Activated naive CD4-positive, alpha-beta T cell treated with anti-CD3 and anti-CD28 coated beads, Interleukin-2, amount 10 ng/mL, durations not matched to agents 7 days and 5 days (primary cell): ENCODE data around the gene TIMM10B.

Experiments used
- CTCF ChIA-PET: fragments of 350-600 bp; sonication (Branson Sonifier 250); formaldehyde crosslinking; loops from one replicate; lab custom pipeline; 2021; ENCODE audit warnings: antibody characterized with exemption; lab: Charles Lee
- DNase-seq: peaks from one replicate; pipeline ENCODE4 v3.0.0-alpha.2; 2020
- H3K27ac Mint-ChIP-seq: one replicate; pipeline ENCODE4 v1.8.0; 2021; ENCODE audit warnings: mild to moderate bottlenecking, moderate library complexity, mixed read lengths
- H3K27me3 Mint-ChIP-seq: one replicate; pipeline ENCODE4 v1.8.0; 2021; ENCODE audit warnings: mild to moderate bottlenecking, mixed read lengths
- H3K36me3 Mint-ChIP-seq: one replicate; pipeline ENCODE4 v1.8.0; 2021; ENCODE audit warnings: mixed read lengths
- H3K4me1 Mint-ChIP-seq: one replicate; pipeline ENCODE4 v1.8.0; 2021; ENCODE audit warnings: mixed read lengths
- H3K4me3 Mint-ChIP-seq: one replicate; pipeline ENCODE4 v1.8.0; 2021; ENCODE audit warnings: mild to moderate bottlenecking, moderate library complexity, mixed read lengths
- H3K9me3 Mint-ChIP-seq: one replicate; pipeline ENCODE4 v1.8.0; 2021; ENCODE audit warnings: mixed read lengths

Gene TIMM10B

DNA sequence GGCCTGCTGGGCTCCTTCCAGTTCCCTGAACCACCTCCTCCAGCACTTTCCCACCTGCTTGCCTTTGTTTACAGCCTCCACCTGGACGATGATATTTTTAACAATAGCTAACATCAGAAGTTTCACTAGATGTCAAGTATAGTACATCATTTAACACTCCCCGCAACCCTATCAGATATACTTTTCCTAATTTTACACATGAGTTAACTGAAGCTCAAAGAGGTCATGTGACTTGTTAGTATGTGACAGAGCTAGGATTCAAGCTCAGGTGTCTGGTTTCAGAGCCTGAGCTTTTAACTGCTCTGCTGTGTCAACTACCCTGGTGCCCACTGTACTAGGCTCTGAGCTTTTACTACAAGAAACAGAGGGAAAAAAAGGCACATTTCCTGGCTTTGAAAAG is 26.2 kb upstream of the TIMM10B start:
- H3K27me3 Mint-ChIP-seq, result no peaks in the 10 kb centered on the region
- H3K36me3 Mint-ChIP-seq, result no peaks in the 10 kb centered on the region
- H3K4me3 Mint-ChIP-seq, result no peak overlapping the region
- H3K4me1 Mint-ChIP-seq, result no peaks in the 10 kb centered on the region
- no peaks in the 10 kb centered on the region for H3K9me3 Mint-ChIP-seq
- no peak overlapping the region for H3K27ac Mint-ChIP-seq
- no peak for DNase-seq
- CTCF ChIA-PET, result interaction anchor here (1.1 to 3.2 kb wide), 5 partner anchors 9 to 76 kb away, joined by 3 to 15 read pairs (median 5); no protein-coding TSS in a partner anchor

DNA sequence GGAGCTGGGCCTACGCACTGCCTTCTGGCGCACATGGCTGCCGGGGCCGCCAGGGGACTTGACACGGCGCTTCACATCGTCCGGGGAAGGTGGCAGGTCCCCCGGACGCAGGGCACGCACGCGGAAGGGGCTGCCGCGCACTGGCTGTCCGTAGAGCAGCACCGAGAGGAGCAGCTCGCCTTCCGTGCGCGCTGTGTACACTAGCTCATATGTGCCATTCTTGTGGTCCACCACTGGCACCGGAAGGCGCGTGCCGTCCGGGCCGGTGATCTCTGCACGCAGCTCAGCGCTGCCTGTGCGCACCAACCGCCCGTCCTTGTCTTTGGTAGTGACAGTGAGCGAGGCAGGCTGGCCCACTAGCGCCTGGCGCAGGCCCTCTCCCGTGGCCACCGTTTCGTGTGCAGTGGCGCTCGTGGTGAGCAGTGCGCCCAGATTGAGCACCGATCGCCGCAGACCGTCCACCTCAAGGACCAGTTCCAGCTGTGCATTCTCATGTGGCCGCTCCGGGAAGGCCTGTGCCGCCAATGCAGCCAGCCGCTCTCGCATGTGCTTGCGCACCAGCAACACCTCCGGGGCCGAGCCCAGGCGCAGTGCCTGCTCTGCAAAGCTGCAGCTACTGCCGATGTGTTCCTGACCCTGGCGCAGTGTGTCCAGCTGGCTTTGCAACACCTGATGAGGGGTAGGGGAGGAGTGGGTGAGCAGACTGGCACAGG is 24.8 kb upstream of the TIMM10B start:
- Mint-ChIP-seq H3K36me3 (no peaks in the 10 kb centered on the region), H3K27me3 (no peaks in the 10 kb centered on the region), H3K4me1 (no peaks in the 10 kb centered on the region), H3K4me3 (no peak overlapping the region), H3K27ac (no peak overlapping the region), H3K9me3 (no peaks in the 10 kb centered on the region)
- CTCF ChIA-PET, result interaction anchor here (1.9 to 3.2 kb wide), 2 partner anchors 12 to 17 kb away, joined by 5 to 15 read pairs; no protein-coding TSS in a partner anchor
- no peak for DNase-seq

DNA sequence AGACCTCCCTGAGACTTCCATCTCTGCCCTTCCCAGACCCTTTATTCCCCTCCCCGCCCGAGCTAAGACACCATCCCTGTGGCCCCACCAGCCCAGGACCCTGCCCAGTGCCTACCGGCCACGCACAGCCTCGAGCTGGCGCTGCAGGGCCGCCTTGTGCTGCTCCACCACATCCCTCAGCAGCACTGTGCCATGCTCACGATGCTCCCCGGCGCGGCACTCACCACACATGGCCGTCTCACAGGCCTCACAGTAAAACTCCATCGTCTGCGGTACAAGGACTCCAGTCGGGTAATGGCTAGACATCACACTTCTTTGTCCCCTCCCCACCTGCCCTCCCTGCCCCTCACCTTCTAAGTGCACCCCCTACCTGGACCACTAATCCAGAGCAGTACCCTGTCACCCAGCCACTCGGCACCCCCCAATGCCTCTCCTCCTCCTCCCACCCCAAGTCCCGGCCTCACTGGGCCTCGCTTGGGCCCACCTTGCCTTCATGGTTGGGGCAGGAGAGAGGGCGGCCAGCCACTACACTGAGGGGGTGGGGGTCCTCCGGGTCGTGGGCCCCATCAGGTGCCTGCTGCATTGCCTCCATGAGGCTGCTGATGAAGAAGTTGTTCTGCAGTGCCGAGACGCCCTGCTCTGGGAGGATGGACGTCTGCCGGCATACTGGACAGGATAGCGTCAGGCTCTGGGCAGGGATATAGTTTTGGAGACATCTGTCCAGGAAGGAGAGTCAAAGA is 23.6 kb upstream of the TIMM10B start:
- no peaks in the 10 kb centered on the region for H3K27me3 Mint-ChIP-seq
- CTCF ChIA-PET, result no interaction called here
- H3K27ac Mint-ChIP-seq, result no peak overlapping the region
- H3K36me3 Mint-ChIP-seq, result no peaks in the 10 kb centered on the region
- H3K4me1 Mint-ChIP-seq, result no peaks in the 10 kb centered on the region
- no peak overlapping the region for H3K4me3 Mint-ChIP-seq
- DNase-seq, result no peak
- H3K9me3 Mint-ChIP-seq, result no peaks in the 10 kb centered on the region

DNA sequence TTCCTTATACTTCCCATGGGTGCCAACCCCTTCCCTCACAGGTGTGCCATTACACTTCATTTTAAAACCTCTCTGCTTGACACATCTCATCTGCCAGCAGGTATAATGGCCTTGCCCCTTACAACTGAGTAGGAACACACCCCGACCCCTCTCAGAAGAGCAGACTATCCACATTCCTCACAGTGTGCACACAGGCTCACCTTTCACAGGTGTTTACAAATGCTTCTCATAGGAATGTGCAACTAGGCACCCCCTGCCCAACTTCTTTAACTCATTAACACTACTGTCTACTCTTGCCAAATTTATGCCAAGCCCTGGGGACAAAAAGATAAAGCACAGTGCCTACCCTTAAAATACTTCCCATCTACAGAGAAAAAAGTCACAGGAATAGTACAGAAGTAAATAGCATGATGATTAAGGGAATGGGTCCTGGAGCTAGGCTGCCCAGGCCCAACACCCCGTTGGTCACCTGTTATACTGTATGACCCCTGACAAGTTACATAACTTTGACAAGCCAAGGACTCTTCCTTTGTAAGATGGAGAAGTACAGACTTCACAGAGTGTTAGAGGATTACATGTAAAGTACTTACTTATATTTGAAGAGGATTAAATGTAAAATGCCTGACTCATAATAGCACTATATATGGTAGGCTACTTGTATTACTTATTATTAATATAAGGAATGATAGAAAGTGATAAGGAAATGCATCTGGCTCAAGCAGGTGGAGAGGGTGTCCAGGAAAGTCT is 22.8 kb upstream of the TIMM10B start:
- Mint-ChIP-seq H3K27me3 (no peaks in the 10 kb centered on the region), H3K27ac (no peak overlapping the region), H3K36me3 (no peaks in the 10 kb centered on the region), H3K9me3 (no peaks in the 10 kb centered on the region), H3K4me3 (no peak overlapping the region), H3K4me1 (no peaks in the 10 kb centered on the region)
- CTCF ChIA-PET, result interaction anchor here (1.6 to 4.7 kb wide), 2 partner anchors 15 to 47 kb away, joined by 6 to 20 read pairs; no protein-coding TSS in a partner anchor
- no peak for DNase-seq

DNA sequence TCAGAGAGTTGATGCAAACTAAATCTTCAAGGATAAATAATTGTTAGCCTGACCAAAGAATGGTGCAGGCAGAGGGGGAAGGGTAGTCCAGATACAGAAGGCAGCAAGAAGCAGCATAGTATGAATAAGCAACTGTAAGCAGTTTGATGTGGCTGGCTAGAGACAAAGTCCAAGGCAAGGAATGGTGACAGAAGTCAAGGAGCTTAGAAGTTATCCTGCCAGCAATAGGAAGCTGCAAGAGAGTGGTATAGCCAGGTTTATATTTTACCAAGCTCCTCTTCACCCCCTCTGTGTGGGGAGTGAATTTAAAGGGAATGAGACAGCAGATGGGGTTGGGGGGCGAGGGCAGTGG is 22.2 kb upstream of the TIMM10B start:
- Mint-ChIP-seq H3K27ac (no peak overlapping the region), H3K4me1 (no peaks in the 10 kb centered on the region), H3K36me3 (no peaks in the 10 kb centered on the region), H3K27me3 (no peaks in the 10 kb centered on the region), H3K9me3 (no peaks in the 10 kb centered on the region), H3K4me3 (no peak overlapping the region)
- no peak for DNase-seq
- CTCF ChIA-PET, result interaction anchor here (1.6 to 4.7 kb wide), 2 partner anchors 16 to 46 kb away, joined by 6 to 20 read pairs; no protein-coding TSS in a partner anchor

DNA sequence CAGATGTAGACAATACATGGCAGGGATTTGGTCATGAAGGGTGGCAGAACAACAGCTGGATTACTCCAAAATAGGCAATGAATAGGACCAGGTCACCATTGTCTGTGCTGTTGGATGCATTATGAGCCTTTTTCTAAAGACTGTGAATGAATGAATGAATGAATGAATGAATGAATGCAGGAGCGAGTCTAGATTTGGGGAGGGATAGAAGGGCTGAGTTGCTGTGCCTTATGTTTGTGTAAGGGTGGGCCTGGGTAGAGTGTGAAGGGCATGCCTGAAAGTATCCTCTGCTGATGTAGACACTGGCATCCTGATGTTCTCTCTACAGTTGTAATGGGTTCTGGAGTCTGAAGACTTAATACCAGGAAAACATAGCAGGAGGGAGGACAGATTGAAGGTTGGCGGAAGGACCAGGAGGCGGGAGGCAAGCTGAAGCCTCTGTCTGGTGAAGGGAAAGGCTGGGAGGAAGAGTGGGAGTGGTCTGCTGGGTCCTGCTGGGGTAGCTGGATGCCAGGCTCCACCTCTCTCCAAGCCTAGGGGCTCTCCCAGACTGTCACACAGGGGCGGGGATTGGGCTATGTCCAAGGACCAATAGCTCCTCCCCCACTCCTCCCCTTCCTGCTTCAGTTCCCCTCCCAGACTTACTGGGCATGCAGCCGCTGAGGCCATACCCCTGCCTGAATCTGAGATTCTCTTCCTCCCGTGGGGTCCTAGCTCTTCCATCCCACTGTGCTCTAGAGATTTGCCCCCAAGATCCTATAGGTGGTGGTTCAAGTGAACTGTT is 12.4 kb upstream of the TIMM10B start:
- Mint-ChIP-seq H3K4me1 (peaks cover 16% of the 10 kb centered on the region), H3K36me3 (no peaks in the 10 kb centered on the region), H3K9me3 (no peaks in the 10 kb centered on the region), H3K4me3 (no peak overlapping the region), H3K27me3 (peaks cover 18% of the 10 kb centered on the region), H3K27ac (no peak overlapping the region)
- no peak for DNase-seq
- CTCF ChIA-PET, result interaction anchor here (1.0 to 1.6 kb wide), 5 partner anchors 8 to 90 kb away, joined by 3 to 7 read pairs (median 5); no protein-coding TSS in a partner anchor

DNA sequence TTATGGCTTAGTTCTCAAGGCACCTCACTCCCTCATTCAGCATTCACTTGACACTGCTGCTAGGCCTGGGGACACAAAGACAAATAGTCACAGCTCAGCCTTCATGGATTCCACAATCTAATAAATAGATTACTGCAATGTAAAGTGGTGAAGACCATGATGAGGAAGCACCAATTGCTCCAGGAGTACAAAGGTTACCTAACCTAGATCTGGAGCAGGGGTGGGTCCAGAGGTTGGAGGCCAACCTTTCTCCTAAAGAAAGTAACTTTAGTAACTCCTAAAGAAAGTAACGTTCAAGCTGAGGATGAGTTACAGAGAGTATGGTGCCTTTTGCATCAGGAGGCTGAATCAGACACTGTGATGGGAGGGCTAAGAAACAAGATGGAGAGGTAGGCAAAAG is 11.7 kb upstream of the TIMM10B start:
- Mint-ChIP-seq H3K27ac (no peak overlapping the region), H3K4me3 (no peak overlapping the region), H3K9me3 (no peaks in the 10 kb centered on the region), H3K36me3 (no peaks in the 10 kb centered on the region), H3K4me1 (peaks cover 20% of the 10 kb centered on the region), H3K27me3 (peaks cover 23% of the 10 kb centered on the region)
- CTCF ChIA-PET, result interaction anchor here (0.9 to 1.0 kb wide), 2 partner anchors 26 to 90 kb away, joined by 3 to 7 read pairs; no protein-coding TSS in a partner anchor
- no peak for DNase-seq

DNA sequence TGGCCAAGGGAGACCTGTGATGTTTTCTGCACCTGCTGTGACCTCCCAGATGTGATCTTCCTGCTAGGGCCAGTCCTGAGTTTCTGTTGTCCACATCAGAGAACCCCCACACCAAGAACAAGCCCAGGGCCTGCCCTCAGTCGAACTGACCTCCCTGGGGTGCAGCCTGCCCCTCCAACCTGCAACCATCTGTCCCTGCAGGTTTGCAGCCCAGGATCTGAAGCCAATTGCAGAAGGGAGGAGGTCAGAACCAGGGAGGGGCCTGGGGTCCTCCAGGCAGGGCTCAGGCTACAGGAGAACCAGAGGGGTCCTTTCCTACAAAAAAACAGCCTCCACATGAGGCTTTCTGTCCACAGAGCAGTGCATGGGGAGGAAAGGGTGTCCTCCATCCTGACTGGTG is 8.4 kb upstream of the TIMM10B start:
- H3K4me3 Mint-ChIP-seq, result peak overlapping the region; percentile 61
- peaks cover 20% of the 10 kb centered on the region for H3K4me1 Mint-ChIP-seq
- no peak overlapping the region for H3K27ac Mint-ChIP-seq
- CTCF ChIA-PET, result interaction anchor here (1.1 to 1.3 kb wide), 3 partner anchors 8 to 94 kb away, joined by 3 read pairs; partner anchors contain the start of genes ARFIP2 and TIMM10B
- no peaks in the 10 kb centered on the region for H3K9me3 Mint-ChIP-seq
- no peak for DNase-seq
- peaks cover 18% of the 10 kb centered on the region for H3K27me3 Mint-ChIP-seq
- H3K36me3 Mint-ChIP-seq, result peaks cover 12% of the 10 kb centered on the region

DNA sequence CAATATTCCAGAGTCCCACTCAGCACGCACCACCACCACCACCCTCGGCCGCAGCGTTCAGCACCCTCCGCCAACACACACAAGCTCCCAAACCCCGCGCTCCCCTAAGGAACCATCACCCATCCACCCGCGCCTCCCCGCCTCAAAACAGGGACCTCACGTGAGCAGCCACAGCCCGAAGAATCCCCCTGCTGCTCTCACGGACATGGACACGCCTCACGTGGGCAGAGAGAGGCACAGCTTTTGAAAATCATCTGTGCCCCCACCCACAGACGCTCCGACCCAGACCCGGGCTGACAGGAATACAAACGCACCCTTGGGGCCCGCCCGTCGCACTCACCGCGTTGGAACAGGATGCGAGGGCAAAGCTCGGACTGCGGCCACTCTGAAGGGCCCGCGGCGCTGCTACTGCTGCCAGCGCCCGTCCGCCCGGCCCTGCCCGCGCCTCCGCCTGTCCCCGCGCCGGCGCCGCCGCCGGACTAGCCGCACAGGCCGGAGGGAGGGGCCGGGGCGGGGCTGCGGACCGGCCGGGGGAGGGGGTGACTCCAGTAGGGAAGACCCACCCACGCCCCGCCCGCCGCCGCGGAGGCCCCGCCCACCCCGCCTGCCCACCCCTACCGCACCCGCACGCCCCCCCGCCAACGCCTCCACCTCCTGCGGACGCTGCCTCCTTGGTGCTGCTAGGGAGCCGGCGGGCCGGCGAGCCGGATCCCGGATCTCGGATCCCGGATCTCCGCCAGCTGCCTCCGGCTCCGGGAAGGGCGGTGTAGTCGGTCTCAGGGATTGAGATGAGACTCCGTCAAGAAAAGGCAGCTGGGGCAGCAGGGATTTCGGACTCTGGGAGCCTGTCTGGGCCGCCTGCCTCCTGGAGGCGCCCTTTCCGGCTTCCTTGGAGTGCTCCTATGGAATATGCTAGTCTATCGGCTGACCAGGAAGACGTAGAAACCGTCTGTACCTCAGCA is 7.6 kb upstream of the TIMM10B start, which contains the start of gene TRIM3:
TRIM3 (minus strand) TSS at position 491 of the 962 bp plus-strand sequence. CDS start 8,246 bp downstream, outside the sequence.
- H3K36me3 Mint-ChIP-seq, result peaks cover 16% of the 10 kb centered on the region
- peak; percentile 77 for DNase-seq
- H3K4me3 Mint-ChIP-seq, result peak within 1 kb of the TSS; percentile 81
- no peaks in the 10 kb centered on the region for H3K9me3 Mint-ChIP-seq
- H3K4me1 Mint-ChIP-seq, result peaks cover 21% of the 10 kb centered on the region
- peak within 1 kb of the TSS; percentile 45 for H3K27ac Mint-ChIP-seq
- peaks cover 18% of the 10 kb centered on the region for H3K27me3 Mint-ChIP-seq
- CTCF ChIA-PET, result interaction anchor here (1.2 kb wide), 1 partner anchor 95 kb away, joined by 3 read pairs; no protein-coding TSS in a partner anchor

DNA sequence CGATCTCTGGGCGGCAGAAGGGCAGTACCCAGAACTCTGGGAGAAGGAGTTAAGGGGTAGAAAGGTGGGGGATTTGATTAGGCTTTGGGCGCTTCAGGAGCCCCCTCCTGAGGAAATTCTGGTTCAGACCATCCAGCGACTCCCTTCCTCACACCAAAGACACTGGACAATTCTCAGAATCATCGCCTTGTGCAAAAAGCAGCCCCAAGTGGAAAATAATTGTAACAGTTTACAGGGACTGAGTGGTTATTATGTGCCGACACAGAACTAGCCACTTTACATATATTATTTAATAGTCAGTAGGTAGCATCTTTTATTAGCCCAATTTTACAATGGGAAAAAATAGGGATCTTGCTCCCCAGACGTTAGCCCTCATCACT is 6.9 kb upstream of the TIMM10B start:
- Mint-ChIP-seq H3K4me1 (peaks cover 28% of the 10 kb centered on the region), H3K27ac (no peak overlapping the region), H3K27me3 (peaks cover 18% of the 10 kb centered on the region), H3K9me3 (no peaks in the 10 kb centered on the region), H3K36me3 (peaks cover 23% of the 10 kb centered on the region), H3K4me3 (peak overlapping the region; percentile 73)
- DNase-seq, result no peak
- CTCF ChIA-PET, result interaction anchor here (3.8 kb wide), 1 partner anchor 96 kb away, joined by 20 read pairs; no protein-coding TSS in a partner anchor

DNA sequence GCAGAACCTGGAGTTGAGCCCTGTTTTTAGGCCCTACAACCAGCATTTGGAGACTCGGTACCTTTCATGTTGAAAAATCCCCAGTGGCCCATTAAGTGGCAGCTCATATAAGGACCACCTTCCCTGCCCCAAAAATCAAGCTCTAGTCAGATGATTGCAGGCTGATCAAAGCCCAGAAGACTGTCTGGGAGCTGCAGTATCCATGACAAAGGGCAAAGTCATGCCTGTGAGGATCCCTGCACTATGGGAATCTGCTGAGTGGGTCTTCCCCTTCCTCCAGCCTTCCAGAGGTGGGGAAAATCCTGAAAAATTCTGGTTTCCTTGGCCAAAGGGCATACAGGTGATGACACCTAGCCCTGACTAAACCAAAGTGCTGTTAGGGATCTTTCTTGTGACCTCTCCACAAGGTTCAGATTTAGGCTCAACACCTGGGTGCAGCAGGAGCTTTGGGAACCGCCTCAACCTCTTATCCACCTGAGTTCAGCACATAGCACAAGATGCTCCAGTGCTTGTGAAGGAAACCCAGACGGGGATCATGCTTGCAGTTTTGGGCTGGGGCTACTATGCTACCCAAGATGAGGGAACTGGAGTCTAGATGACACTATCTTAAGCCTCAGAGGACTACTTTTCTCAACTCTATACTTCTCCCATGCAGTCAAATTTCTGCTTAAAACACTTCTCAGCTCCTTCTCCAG is 6.3 kb upstream of the TIMM10B start:
- DNase-seq, result no peak
- H3K4me1 Mint-ChIP-seq, result peaks cover 33% of the 10 kb centered on the region
- H3K4me3 Mint-ChIP-seq, result peak overlapping the region; percentile 73
- H3K27ac Mint-ChIP-seq, result no peak overlapping the region
- CTCF ChIA-PET, result interaction anchor here (0.9 to 3.8 kb wide), 3 partner anchors 56 to 112 kb away, joined by 3 to 20 read pairs (median 3); no protein-coding TSS in a partner anchor
- peaks cover 18% of the 10 kb centered on the region for H3K27me3 Mint-ChIP-seq
- H3K9me3 Mint-ChIP-seq, result no peaks in the 10 kb centered on the region
- peaks cover 25% of the 10 kb centered on the region for H3K36me3 Mint-ChIP-seq

DNA sequence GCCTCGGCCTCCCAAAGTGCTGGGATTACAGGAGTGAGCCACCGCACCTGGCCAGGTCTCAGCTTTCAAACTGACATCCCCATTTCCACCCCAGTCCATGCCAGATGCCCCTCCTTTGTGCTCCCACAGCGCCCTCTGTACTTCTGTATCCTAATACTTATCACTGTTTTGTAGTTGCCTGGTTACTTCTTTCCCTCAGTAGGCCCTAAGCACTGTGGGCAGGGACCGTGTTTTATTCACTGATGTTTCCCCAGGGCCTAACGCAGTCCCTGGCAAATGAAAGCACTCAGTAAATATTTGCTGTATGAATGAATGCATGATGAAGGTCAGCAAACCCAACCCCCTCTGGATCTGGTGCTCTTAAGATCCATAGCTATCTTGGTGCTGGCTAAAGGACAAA is 5.4 kb upstream of the TIMM10B start:
- peaks cover 43% of the 10 kb centered on the region for H3K4me1 Mint-ChIP-seq
- DNase-seq, result no peak
- peaks cover 18% of the 10 kb centered on the region for H3K27me3 Mint-ChIP-seq
- CTCF ChIA-PET, result interaction anchor here (0.6 to 3.8 kb wide), 6 partner anchors 12 to 193 kb away, joined by 3 to 20 read pairs (median 3); no protein-coding TSS in a partner anchor
- H3K9me3 Mint-ChIP-seq, result no peaks in the 10 kb centered on the region
- peaks cover 28% of the 10 kb centered on the region for H3K36me3 Mint-ChIP-seq
- H3K27ac Mint-ChIP-seq, result no peak overlapping the region
- H3K4me3 Mint-ChIP-seq, result no peak overlapping the region
